H1 (cell line): ENCODE measurements around the gene SYNJ1. TPM values are rescaled to one million over a fixed set of nuclear protein-coding genes. Genes with fewer than 3 reads are reported as not detected.

ENCODE experiments used
- CTCF ChIA-PET: fragments of 300-600 bp; sonication (Branson Sonifier 250); formaldehyde crosslinking; loops from one replicate; lab custom pipeline; 2021; ENCODE audit not compliant: partially characterized antibody; lab: Charles Lee
- POLR2A ChIA-PET: fragments of 300-600 bp; sonication (Branson Sonifier 250); formaldehyde crosslinking; loops from one replicate; lab custom pipeline; 2021; ENCODE audit warnings: inconsistent platforms; ENCODE audit not compliant: partially characterized antibody; lab: Charles Lee
- DNase-seq, 2 experiments: peaks; one replicate each; pipeline versions ENCODE4 v3.0.0 to v3.0.0-alpha.2; 2010 to 2022; ENCODE audit warnings: low spot score in 2 of 2, low read depth in 1 of 2, mixed read lengths in 1 of 2
- FAIRE-seq: peaks from 2 replicates; lab custom pipeline; 2011; peaks lifted over from hg19 to GRCh38; lab: Jason Lieb, UNC
- H2AFZ ChIP-seq: 2 replicates; pipeline ENCODE4 v1.8.1; 2012; ENCODE audit warnings: low read length, inconsistent platforms
- H2AK5ac ChIP-seq: 2 replicates; pipeline ENCODE4 v1.6.1; 2013; ENCODE audit warnings: low read depth, low read length
- H2BK120ac ChIP-seq: replicated peaks from 2 replicates; pipeline ENCODE3; 2013; ENCODE audit warnings: low read depth, low read length, inconsistent platforms
- H2BK12ac ChIP-seq: 2 replicates; pipeline ENCODE4 v1.6.1; 2013; ENCODE audit warnings: low read depth, low read length
- H2BK15ac ChIP-seq: 2 replicates; pipeline ENCODE4 v1.6.1; 2013; ENCODE audit warnings: low read length
- H2BK20ac ChIP-seq: 2 replicates; pipeline ENCODE4 v1.6.1; 2013; ENCODE audit warnings: low read length
- H2BK5ac ChIP-seq: 2 replicates; pipeline ENCODE4 v1.6.1; 2013; ENCODE audit warnings: low read depth, low read length
- H3K14ac ChIP-seq: 2 replicates; pipeline ENCODE4 v1.6.1; 2013; ENCODE audit warnings: inconsistent platforms; ENCODE audit not compliant: insufficient read length
- H3K18ac ChIP-seq: 2 replicates; pipeline ENCODE4 v1.6.1; 2013; ENCODE audit warnings: low read length; ENCODE audit errors: extremely low read depth
- H3K23ac ChIP-seq: 2 replicates; pipeline ENCODE4 v1.6.1; 2013; ENCODE audit warnings: inconsistent platforms; ENCODE audit not compliant: insufficient read length
- H3K23me2 ChIP-seq: 2 replicates; pipeline ENCODE4 v1.6.1; 2013; ENCODE audit warnings: low read depth, low read length
- H3K27ac ChIP-seq: 2 replicates; pipeline ENCODE4 v1.6.1; 2011; ENCODE audit warnings: low read depth, low read length, inconsistent platforms
- H3K27me3 ChIP-seq, 4 experiments: replicated peaks in 1 of 4; 1 replicate in 1 of 4; 2 replicates in 3 of 4; pipeline versions ENCODE4 v1.6.1 to v1.8.1; 2011 to 2013; ENCODE audit warnings: low read length in 3 of 4, mild to moderate bottlenecking in 3 of 4, inconsistent platforms in 2 of 4, mixed read lengths in 2 of 4, moderate library complexity in 1 of 4; ENCODE audit not compliant: control insufficient read depth in 3 of 4, insufficient read depth in 3 of 4; ENCODE audit errors: extremely low read depth in 1 of 4
- H3K36me3 ChIP-seq, 4 experiments: 2 replicates each; pipeline versions ENCODE4 v1.6.1 to v1.8.1; 2011 to 2013; ENCODE audit warnings: mild to moderate bottlenecking in 4 of 4, low read length in 3 of 4, moderate library complexity in 2 of 4, control low read depth in 1 of 4, inconsistent platforms in 1 of 4; ENCODE audit not compliant: insufficient read depth in 4 of 4, control insufficient read depth in 2 of 4
- H3K4ac ChIP-seq: replicated peaks from 2 replicates; pipeline ENCODE3; 2013; ENCODE audit warnings: low read length, low read depth, mixed read lengths, inconsistent platforms; ENCODE audit not compliant: insufficient read length
- H3K4me1 ChIP-seq, 4 experiments: replicated peaks in 1 of 4; 1 replicate in 1 of 4; 2 replicates in 3 of 4; pipeline versions ENCODE4 v1.6.1 to v1.8.1; 2011 to 2013; ENCODE audit warnings: low read length in 3 of 4, inconsistent platforms in 2 of 4, mixed read lengths in 1 of 4; ENCODE audit not compliant: insufficient read depth in 4 of 4, control insufficient read depth in 3 of 4
- H3K4me2 ChIP-seq, 2 experiments: 2 replicates each; pipeline versions ENCODE4 v1.6.1 to v1.8.1; 2011 to 2013; ENCODE audit warnings: low read depth in 2 of 2, low read length in 2 of 2, control low read depth in 1 of 2, inconsistent platforms in 1 of 2, mild to moderate bottlenecking in 1 of 2; ENCODE audit not compliant: insufficient read depth in 1 of 2
- H3K4me3 ChIP-seq, 4 experiments: fragments of 200-600, 300-600 bp in 1 of 4; sonication (generic), shearing (Covaris generic), sonication (Bioruptor Twin) in 1 of 4; 2 replicates each; pipeline versions ENCODE4 v1.5.1 to v1.8.1; 2011 to 2016; ENCODE audit warnings: low read length in 4 of 4, low read depth in 3 of 4, control low read depth in 2 of 4, inconsistent platforms in 2 of 4, mild to moderate bottlenecking in 2 of 4, mixed read lengths in 1 of 4, moderate library complexity in 1 of 4; ENCODE audit not compliant: insufficient read depth in 2 of 4; ENCODE audit errors: extremely low read depth in 1 of 4
- H3K56ac ChIP-seq: replicated peaks from 2 replicates; pipeline ENCODE3; 2013; ENCODE audit warnings: low read depth, mild to moderate bottlenecking, mixed read lengths, low read length, inconsistent platforms; ENCODE audit not compliant: insufficient read length
- H3K79me1 ChIP-seq: 2 replicates; pipeline ENCODE4 v1.6.1; 2013; ENCODE audit warnings: low read depth, low read length, control low read depth
- H3K79me2 ChIP-seq, 2 experiments: 2 replicates each; pipeline versions ENCODE4 v1.6.1 to v1.8.1; 2012 to 2013; ENCODE audit warnings: low read length in 2 of 2, mild to moderate bottlenecking in 2 of 2, inconsistent platforms in 1 of 2; ENCODE audit not compliant: insufficient read depth in 2 of 2, control insufficient read depth in 1 of 2
- H3K9ac ChIP-seq, 4 experiments: replicated peaks in 1 of 4; 1 replicate in 1 of 4; 2 replicates in 3 of 4; pipeline versions ENCODE4 v1.6.1 to v1.8.1; 2011 to 2013; ENCODE audit warnings: low read depth in 3 of 4, low read length in 3 of 4, control low read depth in 2 of 4, mild to moderate bottlenecking in 2 of 4, moderate library complexity in 2 of 4, inconsistent platforms in 1 of 4; ENCODE audit errors: extremely low read depth in 1 of 4
- H3K9me3 ChIP-seq, 2 experiments: 2 replicates each; pipeline versions ENCODE4 v1.6.1 to v1.8.1; 2012 to 2013; ENCODE audit warnings: mild to moderate bottlenecking in 2 of 2, moderate library complexity in 2 of 2, control low read depth in 1 of 2, inconsistent platforms in 1 of 2, low read depth in 1 of 2, low read length in 1 of 2, mixed read lengths in 1 of 2; ENCODE audit not compliant: insufficient read depth in 2 of 2
- H4K20me1 ChIP-seq, 2 experiments: replicated peaks in 1 of 2; 2 replicates each; pipeline versions ENCODE3 to v1.8.1; 2011 to 2013; ENCODE audit warnings: inconsistent platforms in 2 of 2, low read length in 2 of 2, mild to moderate bottlenecking in 1 of 2; ENCODE audit not compliant: insufficient read depth in 2 of 2, control insufficient read depth in 1 of 2
- H4K5ac ChIP-seq: 2 replicates; pipeline ENCODE4 v1.6.1; 2013; ENCODE audit warnings: low read length, low read depth, mixed read lengths, inconsistent platforms; ENCODE audit not compliant: insufficient read length
- H4K8ac ChIP-seq: 2 replicates; pipeline ENCODE4 v1.8.0; 2013; ENCODE audit warnings: mild to moderate bottlenecking, moderate library complexity, low read length, inconsistent platforms; ENCODE audit not compliant: insufficient read depth; ENCODE audit errors: extremely low read depth
- H4K91ac ChIP-seq: replicated peaks from 2 replicates; pipeline ENCODE3; 2013; ENCODE audit warnings: low read length, mixed read lengths, inconsistent platforms; ENCODE audit not compliant: insufficient read length
- EZH2 ChIP-seq: fragments of 200-600 bp; sonication (generic); IDR thresholded peaks from 2 replicates; pipeline ENCODE4 v1.7.1; 2012; ENCODE audit warnings: low read depth, mild to moderate bottlenecking, moderate library complexity, low read length, inconsistent platforms; ENCODE audit not compliant: severe bottlenecking
- RAD21 ChIP-seq, 2 experiments: IDR thresholded peaks in 1 of 2; conservative IDR thresholded peaks in 1 of 2; 2 replicates each; pipeline ENCODE4 v1.6.1; 2011; ENCODE audit warnings: low read depth in 2 of 2, low read length in 2 of 2, improper control_type of control experiment in 1 of 2, inconsistent platforms in 1 of 2, mild to moderate bottlenecking in 1 of 2, moderate library complexity in 1 of 2
- WGBS, 2 experiments: shearing (Covaris generic) in 1 of 2; methylation state at CpG; one replicate each; pipeline versions ENCODE4 v1.1.6 to v1.1.7; 2013 to 2015; ENCODE audit warnings: low lambda C conversion rate in 2 of 2, mixed read lengths in 2 of 2, inconsistent platforms in 1 of 2, low coverage in 1 of 2, missing lambda C conversion rate in 1 of 2; ENCODE audit not compliant: insufficient replicate concordance in 2 of 2, insufficient coverage in 1 of 2, insufficient read length in 1 of 2; ENCODE audit errors: extremely low coverage in 1 of 2, missing lambda C conversion rate in 1 of 2; 5-methylcytosine and 5-hydroxymethylcytosine counted together
- polyA plus RNA-seq, 7 experiments: library from polyadenylated mRNA; depleted of rRNA in 3 of 7; stranded (reverse) in 5 of 7; unstranded in 2 of 7; fragments of >200 nt in 5 of 7; fragments of 200-250 nt in 2 of 7; gene quantifications; 1 replicate in 5 of 7; 2 replicates in 1 of 7; 4 replicates in 1 of 7; pipeline versions ENCODE4 v1.2.1 to v1.2.3, GENCODE V29; 2011 to 2013; ENCODE audit warnings: missing spikeins in 2 of 7, mixed read lengths in 2 of 7
- total RNA-seq: library from RNA; stranded (reverse); fragmentation: NEBNext Ultra II Directional; extraction: Animal tissue kit (Norgen Biotek cat#: 25700); gene quantifications from 2 replicates; pipeline ENCODE4 v1.2.1, GENCODE V29; 2021
- TF ChIP-seq, protein P1 (sequence below), 3 experiments: IDR thresholded peaks; 1 replicate in 2 of 3; 2 replicates in 1 of 3; pipeline versions ENCODE4 v1.5.1 to v1.6.1; 2011; ENCODE audit warnings: low read length in 3 of 3, mild to moderate bottlenecking in 3 of 3, inconsistent platforms in 2 of 3, low read depth in 1 of 3, moderate library complexity in 1 of 3; ENCODE audit not compliant: insufficient read depth in 1 of 3; ENCODE audit errors: control extremely low read depth in 1 of 3

Gene SYNJ1
- total and polyA plus RNA-seq, 2 of the 8 experiments (the other 6 are each of a cell fraction or from before 2014, with no cell fraction given): 1.3 to 4.3 TPM

DNA sequence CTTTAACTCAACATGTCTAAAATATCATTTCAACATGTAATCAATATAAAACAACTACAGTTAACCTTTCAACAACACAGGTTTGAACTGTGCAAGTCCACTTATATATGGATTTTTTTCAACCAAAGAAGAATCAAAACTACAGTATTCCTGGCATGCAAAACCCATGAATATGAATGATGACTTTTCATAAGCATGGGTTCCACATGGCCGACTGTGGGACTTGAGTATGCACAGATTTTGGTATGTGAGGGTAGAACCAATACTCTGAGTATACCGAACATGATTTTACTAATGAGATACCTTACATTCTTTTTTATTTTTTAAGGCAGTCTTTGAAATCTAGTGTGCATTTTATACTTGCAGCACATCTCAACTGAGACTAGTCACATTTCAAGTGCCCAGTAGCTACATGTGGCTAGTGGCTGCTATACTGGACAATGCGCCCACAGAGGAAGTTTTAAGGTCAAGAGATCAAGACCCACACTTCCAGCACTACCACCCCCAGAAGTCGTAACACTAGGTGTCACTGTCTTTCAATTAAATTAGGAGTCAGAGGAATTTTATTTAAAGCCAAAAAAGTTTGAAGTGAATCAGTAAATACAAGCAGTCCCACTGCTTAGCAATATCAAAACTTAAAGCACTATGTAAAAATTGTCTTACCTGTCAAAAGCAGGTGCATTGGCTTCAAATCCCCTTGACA, 40.0 kb downstream of the SYNJ1 start:
- H3K27me3 ChIP-seq: no peaks in the 10 kb centered on the region
- no peak overlapping the region for H4K8ac ChIP-seq
- no peaks in the 10 kb centered on the region for H3K79me2 ChIP-seq
- FAIRE-seq (peak; percentile 81), DNase-seq (no peak)
- H3K27ac ChIP-seq: no peak overlapping the region
- H3K4me2 ChIP-seq: no peak overlapping the region
- H3K36me3 ChIP-seq: no peaks in the 10 kb centered on the region
- 89% methylated on average over 4 of the region's 4 CpGs; no CpG with 5 or more reads in 1 of the 2 experiments for WGBS, 2 experiments
- ChIA-PET CTCF (interaction anchor here (0.9 to 2.3 kb wide), 8 partner anchors 8 to 143 kb away, joined by 3 to 6 read pairs (median 4); no protein-coding TSS in a partner anchor), POLR2A (no interaction called here)
- no peaks in the 10 kb centered on the region for H3K79me1 ChIP-seq
- H3K4me1 ChIP-seq: no peaks in the 10 kb centered on the region; a peak in 1 of 7 replicates
- no peak overlapping the region for H2BK15ac ChIP-seq
- no peak overlapping the region for H3K56ac ChIP-seq
- no peaks in the 10 kb centered on the region for H3K23me2 ChIP-seq
- no peak overlapping the region for H3K9ac ChIP-seq
- no peaks in the 10 kb centered on the region for H3K9me3 ChIP-seq
- no peak overlapping the region for H2BK5ac ChIP-seq
- no peak overlapping the region for H2AFZ ChIP-seq
- no peak overlapping the region for H4K5ac ChIP-seq
- H3K18ac ChIP-seq: no peak overlapping the region
- TF ChIP-seq, protein P1, sequence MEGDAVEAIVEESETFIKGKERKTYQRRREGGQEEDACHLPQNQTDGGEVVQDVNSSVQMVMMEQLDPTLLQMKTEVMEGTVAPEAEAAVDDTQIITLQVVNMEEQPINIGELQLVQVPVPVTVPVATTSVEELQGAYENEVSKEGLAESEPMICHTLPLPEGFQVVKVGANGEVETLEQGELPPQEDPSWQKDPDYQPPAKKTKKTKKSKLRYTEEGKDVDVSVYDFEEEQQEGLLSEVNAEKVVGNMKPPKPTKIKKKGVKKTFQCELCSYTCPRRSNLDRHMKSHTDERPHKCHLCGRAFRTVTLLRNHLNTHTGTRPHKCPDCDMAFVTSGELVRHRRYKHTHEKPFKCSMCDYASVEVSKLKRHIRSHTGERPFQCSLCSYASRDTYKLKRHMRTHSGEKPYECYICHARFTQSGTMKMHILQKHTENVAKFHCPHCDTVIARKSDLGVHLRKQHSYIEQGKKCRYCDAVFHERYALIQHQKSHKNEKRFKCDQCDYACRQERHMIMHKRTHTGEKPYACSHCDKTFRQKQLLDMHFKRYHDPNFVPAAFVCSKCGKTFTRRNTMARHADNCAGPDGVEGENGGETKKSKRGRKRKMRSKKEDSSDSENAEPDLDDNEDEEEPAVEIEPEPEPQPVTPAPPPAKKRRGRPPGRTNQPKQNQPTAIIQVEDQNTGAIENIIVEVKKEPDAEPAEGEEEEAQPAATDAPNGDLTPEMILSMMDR (IDR thresholded peaks at IDR 0.05; ENCODE audit: control extremely low read depth in 1 of 3, insufficient read depth in 1 of 3, low read depth in 1 of 3, low read length in 3 of 3): peak in 1 of 3 experiments; percentile 20; a peak in 2 of 4 replicates
- TF ChIP-seq EZH2 (no peak), RAD21 (IDR thresholded peaks at IDR 0.05 in 1 of 2, conservative IDR thresholded peaks at IDR 0.05 in 1 of 2; ENCODE audit: low read depth in 2 of 2, low read length in 2 of 2) (peak; percentile 38 to 57)
- H3K4me3 ChIP-seq: no peak overlapping the region
- no peak overlapping the region for H2BK12ac ChIP-seq
- H2BK20ac ChIP-seq: no peak overlapping the region
- H2BK120ac ChIP-seq: no peak overlapping the region
- no peak overlapping the region for H4K91ac ChIP-seq
- no peak overlapping the region for H3K23ac ChIP-seq
- H2AK5ac ChIP-seq: no peak overlapping the region
- no peak overlapping the region for H3K4ac ChIP-seq
- no peak overlapping the region for H3K14ac ChIP-seq
- no peaks in the 10 kb centered on the region for H4K20me1 ChIP-seq
